HTERT RPE-1 (cell line): ENCODE measurements around the gene IFITM10.

Source experiments
- in situ Hi-C: fragments of 300-500 bp; cut with MboI; formaldehyde crosslinking; loops from 4 replicates; pipeline ENCODE4 v1.14.3; 2020; ENCODE audit warnings: low sequenced_read_pairs

The IFITM10 gene

GRCh38 chr11:1753229-1753928 is 3.0 kb upstream of the IFITM10 start:
- in situ Hi-C loops, result no loop called here

- in situ Hi-C loops, result no loop called here
Measured at GRCh38 chr11:1752907-1753228, 2.5 kb upstream of the IFITM10 start.

- in situ Hi-C loops, result no loop called here
Measured at GRCh38 chr11:1751999-1752906, 1.9 kb upstream of the IFITM10 start.

GRCh38 chr11:1751531-1751921 is 1.1 kb upstream of the IFITM10 start:
- in situ Hi-C loops, result no loop called here

GRCh38 chr11:1750840-1751530 is 590 bp upstream of the IFITM10 start:
- in situ Hi-C loops, result no loop called here

GRCh38 chr11:1749395-1750351 is 722 bp downstream of the IFITM10 start:
- in situ Hi-C loops, result no loop called here

- in situ Hi-C loops, result no loop called here
Measured at GRCh38 chr11:1748636-1749394, 1.6 kb downstream of the IFITM10 start.

GRCh38 chr11:1747753-1748635 is 2.4 kb downstream of the IFITM10 start:
- in situ Hi-C loops, result no loop called here

GRCh38 chr11:1746956-1747752 is 3.2 kb downstream of the IFITM10 start:
- in situ Hi-C loops, result no loop called here

GRCh38 chr11:1746511-1746931 is 3.9 kb downstream of the IFITM10 start:
- in situ Hi-C loops, result no loop called here

- in situ Hi-C loops, result no loop called here
Measured at GRCh38 chr11:1745701-1746320, 4.6 kb downstream of the IFITM10 start.

- in situ Hi-C loops, result no loop called here
Measured at GRCh38 chr11:1744891-1745700, 5.3 kb downstream of the IFITM10 start.

GRCh38 chr11:1744137-1744886 is 6.1 kb downstream of the IFITM10 start:
- in situ Hi-C loops, result no loop called here

- in situ Hi-C loops, result no loop called here
Measured at GRCh38 chr11:1743585-1744136, 6.7 kb downstream of the IFITM10 start.

- in situ Hi-C loops, result no loop called here
Measured at GRCh38 chr11:1742869-1743584, 7.4 kb downstream of the IFITM10 start.
